HCT116 (cell line): Measurements from ENCODE around the gene CHRNA4.

Source experiments
- POLR2A ChIP-seq: IDR thresholded peaks from 2 replicates; pipeline ENCODE4 v1.7.0; 2011; ENCODE audit warnings: borderline replicate concordance; ENCODE audit not compliant: insufficient read depth, insufficient read length; ENCODE audit errors: extremely low read depth
- POLR2AphosphoS5 ChIP-seq: IDR thresholded peaks from 2 replicates; pipeline ENCODE4 v1.6.1; 2011; ENCODE audit warnings: mild to moderate bottlenecking, low read depth, low read length, moderate library complexity
- TF ChIP-seq, protein P1 (sequence below): IDR thresholded peaks from 2 replicates; pipeline ENCODE4 v1.6.1; 2012; ENCODE audit warnings: low read depth

DNA sequence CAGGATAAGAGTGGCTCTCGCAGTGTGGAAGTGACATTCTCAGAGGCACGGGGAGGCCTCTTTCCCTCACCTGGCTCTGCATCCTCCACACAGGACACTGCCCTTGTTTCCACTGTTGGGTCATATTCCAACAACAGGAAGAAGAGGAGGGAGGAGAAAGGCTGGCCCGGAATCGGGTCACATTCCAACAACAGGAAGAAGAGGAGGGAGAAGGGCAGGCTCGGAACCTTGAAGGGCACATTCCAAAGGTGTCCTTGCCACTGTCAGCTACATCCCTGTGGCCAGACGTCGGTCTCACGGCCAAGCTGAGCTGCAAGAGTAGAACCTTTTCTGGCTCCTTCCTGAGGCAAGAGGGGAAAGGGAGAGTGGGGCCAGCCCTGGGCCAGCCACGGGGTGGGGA is 25.4 kb downstream of the CHRNA4 start:
- TF ChIP-seq POLR2AphosphoS5 = no peak
- TF ChIP-seq, protein P1, sequence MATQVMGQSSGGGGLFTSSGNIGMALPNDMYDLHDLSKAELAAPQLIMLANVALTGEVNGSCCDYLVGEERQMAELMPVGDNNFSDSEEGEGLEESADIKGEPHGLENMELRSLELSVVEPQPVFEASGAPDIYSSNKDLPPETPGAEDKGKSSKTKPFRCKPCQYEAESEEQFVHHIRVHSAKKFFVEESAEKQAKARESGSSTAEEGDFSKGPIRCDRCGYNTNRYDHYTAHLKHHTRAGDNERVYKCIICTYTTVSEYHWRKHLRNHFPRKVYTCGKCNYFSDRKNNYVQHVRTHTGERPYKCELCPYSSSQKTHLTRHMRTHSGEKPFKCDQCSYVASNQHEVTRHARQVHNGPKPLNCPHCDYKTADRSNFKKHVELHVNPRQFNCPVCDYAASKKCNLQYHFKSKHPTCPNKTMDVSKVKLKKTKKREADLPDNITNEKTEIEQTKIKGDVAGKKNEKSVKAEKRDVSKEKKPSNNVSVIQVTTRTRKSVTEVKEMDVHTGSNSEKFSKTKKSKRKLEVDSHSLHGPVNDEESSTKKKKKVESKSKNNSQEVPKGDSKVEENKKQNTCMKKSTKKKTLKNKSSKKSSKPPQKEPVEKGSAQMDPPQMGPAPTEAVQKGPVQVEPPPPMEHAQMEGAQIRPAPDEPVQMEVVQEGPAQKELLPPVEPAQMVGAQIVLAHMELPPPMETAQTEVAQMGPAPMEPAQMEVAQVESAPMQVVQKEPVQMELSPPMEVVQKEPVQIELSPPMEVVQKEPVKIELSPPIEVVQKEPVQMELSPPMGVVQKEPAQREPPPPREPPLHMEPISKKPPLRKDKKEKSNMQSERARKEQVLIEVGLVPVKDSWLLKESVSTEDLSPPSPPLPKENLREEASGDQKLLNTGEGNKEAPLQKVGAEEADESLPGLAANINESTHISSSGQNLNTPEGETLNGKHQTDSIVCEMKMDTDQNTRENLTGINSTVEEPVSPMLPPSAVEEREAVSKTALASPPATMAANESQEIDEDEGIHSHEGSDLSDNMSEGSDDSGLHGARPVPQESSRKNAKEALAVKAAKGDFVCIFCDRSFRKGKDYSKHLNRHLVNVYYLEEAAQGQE = no peak
- no peak for TF ChIP-seq POLR2A
